HS-5 (cell line): ENCODE data around the gene SDR39U1.

Experiments
- DNase-seq: peaks from one replicate; pipeline ENCODE4 v3.0.0-alpha.2; 2012; ENCODE audit warnings: low read depth

The SDR39U1 gene

DNA sequence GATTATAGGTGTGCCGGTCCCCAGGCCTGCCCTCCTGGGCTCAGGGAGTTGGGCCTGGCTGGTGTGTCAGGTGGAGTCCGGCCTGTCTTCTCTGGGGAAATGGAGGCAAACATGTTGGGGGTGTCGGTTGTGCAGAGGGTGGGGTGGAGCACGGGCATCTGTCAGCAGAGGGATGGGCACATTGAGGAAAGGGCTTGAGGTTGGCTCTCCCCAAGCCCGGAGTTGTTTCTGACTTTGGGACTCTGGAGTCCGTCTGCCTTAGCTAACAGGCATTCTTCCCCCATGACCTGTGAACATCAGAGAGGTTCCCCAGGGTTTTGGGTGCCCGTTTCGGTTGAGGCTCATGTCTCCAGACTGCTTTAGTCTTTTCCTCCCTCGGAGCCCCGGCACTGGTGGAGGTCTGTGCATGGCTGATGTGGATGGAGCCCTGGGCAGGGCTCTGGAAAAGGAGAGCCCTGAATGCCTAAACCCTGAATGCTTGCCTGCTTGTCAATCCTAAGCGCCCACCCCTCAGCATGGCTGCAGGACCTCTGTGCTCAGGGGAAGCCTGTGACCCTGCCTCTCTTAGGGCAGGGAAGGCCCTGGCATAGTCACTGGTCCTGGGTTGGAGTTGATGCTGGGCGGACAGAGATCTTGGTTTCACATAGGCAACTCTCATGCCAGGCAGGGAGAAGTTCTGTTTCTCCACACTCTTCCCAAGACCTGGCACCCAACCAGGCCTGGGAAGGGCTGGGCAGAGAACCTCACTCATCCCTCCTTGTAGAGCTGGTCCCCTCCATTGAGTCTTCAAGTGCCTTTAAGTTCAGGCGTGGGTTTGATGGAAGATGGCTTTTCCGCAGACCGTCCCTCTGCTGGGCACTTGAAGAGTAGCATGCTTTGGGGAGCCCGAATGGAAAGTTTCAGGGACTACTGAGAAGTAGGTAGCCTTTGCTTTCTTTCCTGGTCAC is 30.9 kb downstream of the SDR39U1 start:
- no peak for DNase-seq

DNA sequence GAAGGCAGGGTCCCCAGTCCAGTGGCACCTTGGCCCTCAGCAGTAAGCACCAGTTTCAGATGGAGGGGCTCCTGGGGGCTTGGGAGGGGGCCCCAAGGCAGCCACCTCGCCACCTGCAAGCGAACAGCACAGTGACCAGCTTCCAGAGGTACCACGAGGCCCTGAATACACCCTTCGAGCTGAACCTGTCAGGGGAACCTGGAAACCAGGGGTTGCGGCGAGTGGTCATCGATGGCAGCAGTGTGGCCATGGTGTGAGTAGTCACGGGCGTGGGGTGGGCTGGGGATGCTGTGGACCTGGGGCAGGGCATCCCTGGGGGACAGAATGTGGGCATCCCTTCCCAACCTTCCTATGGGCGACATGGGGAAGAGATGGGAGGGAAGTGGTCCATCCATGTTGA is 32.6 kb downstream of the SDR39U1 start:
- no peak for DNase-seq

DNA sequence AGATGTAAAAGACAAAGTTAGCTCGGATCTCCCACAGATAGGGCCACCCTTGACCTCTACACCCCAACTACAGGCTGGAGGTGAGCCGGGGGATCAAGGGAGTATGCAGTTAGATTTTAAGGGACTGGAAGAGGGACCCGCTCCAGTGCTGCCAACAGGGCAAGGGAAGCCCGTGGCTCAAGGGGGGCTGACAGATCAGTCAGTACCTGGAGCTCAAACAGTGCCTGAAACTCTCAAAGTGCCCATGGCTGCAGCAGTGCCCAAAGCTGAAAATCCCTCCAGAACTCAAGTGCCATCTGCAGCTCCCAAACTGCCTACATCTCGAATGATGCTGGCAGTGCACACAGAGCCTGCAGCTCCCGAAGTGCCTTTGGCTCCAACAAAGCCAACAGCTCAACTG is 33.4 kb downstream of the SDR39U1 start:
- DNase-seq = no peak

DNA sequence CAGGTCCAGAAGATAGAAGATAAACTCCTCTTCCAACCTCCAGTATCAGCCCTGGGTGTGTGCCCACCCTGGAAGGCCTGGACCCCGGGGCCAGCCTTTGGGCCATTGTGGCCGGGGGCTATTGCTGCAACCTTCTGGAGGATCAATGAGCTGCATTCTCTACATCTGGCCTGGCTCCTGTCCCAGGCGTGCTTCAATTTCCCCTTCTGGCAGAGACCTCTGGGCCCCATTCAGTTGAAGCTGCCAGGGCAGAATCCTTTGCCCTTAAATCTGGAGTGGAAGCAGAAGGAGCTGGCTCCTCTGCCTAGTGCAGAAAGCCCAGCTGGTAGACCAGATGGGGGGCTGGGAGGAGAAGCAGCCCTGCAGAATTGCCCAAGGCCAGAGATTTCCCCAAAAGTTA is 33.8 kb downstream of the SDR39U1 start:
- DNase-seq = no peak

DNA sequence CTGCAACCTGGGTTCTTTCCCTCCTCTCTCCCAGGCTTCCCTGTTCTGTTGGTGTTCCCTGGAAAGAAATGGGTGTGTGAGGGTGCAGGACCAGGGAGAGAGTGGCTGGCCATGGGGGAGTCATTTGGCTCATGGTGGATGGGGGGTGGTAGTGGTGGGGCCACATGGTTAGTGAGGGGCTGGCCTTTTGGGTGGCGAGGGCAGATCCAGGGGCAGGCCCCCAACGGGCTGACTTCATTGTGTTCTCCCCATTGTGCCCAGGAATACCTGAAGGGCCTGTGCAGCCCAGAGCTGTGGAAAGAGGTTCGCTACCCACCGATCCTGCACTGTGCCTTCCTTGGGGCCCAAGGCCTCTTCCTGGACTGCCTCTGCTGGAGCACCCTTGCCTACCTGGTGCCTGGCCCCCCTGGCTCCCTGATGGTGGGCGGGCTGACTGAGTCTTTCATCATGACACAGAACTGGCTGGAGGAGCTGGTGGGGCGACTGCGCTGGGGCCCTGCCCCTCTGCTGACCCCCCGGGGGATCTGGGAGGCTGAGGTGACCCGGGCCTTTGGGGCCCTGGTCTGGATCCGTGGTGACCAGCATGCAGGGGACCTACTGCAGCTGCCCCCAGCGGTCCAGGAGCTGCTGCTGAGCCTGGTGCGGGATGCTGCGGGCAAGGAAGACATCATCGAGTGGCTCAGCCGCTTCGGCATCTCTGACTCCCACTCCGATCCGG is 34.8 kb downstream of the SDR39U1 start:
- no peak for DNase-seq

DNA sequence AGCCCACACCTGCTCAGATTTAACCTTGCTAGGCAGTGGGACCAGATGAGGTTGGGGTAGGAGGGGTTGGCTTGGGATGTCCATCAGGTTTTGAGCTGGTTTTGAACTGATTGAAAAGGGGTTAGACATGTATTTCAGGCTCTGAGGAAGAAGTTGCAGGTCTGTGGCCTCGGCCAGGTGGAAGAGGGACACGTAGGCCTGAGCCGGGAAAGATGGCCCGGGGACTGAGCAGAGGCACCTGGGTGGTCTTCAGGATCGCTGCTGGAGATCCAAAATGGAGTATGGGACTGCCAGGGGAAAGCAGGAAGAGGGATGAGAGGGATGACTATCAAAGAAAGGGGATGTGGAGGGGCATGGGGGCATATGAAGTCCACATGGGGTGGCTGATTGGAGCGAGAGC is 36.2 kb downstream of the SDR39U1 start:
- DNase-seq = no peak

DNA sequence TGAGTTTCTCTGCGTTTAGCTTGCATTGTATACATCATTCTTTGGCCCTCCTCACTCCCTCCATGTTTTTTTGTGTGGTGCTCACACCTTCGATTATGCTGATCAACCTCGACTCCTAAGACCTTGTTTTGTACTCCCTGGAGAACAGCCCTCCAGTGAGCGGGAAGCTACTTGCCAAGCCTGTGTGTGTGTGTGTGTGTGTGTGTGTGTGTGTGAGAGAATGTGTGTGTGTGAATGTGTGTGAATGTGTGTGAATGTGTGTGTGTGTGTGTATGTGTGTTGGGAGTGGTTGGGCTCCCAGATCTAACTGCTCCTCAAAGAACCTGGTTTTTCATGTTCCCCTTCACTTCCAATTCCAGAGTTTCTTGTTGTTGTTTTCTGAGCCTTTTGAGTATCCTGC is 37.8 kb downstream of the SDR39U1 start:
- DNase-seq = no peak

DNA sequence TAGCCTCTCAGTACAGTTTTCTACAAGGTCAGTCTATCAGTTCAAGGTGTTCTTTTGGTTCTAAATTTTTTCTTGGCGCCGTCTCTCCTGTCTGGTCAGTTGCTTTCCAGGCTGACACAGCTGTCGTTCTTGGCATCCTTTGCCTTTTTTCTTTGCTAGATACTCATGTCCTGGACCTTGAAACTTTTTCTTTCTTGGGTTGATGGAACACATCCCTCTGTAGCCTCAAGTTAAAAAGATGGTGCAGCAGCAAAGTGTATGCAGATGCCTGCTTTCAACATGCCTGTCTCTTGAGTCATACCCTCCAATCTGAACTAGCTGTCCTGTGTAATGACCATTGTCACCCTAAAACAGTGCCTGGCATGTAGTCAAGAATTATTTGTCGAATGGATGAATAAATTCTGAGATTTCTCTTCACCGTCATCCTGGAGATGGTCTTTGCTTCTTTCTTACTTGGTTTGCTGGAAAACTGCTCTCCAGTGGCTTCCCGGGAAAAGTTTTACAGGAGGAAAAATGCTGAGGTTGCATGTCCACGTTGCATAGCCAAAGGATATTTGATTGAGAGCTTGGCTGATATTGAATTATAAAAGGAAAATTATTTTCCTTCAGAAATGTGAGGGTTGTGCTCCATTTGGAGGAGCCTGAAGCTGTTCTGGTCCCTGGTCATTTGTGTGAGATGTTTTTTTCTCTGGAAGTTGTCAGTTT is 39.1 kb downstream of the SDR39U1 start:
- DNase-seq = no peak

DNA sequence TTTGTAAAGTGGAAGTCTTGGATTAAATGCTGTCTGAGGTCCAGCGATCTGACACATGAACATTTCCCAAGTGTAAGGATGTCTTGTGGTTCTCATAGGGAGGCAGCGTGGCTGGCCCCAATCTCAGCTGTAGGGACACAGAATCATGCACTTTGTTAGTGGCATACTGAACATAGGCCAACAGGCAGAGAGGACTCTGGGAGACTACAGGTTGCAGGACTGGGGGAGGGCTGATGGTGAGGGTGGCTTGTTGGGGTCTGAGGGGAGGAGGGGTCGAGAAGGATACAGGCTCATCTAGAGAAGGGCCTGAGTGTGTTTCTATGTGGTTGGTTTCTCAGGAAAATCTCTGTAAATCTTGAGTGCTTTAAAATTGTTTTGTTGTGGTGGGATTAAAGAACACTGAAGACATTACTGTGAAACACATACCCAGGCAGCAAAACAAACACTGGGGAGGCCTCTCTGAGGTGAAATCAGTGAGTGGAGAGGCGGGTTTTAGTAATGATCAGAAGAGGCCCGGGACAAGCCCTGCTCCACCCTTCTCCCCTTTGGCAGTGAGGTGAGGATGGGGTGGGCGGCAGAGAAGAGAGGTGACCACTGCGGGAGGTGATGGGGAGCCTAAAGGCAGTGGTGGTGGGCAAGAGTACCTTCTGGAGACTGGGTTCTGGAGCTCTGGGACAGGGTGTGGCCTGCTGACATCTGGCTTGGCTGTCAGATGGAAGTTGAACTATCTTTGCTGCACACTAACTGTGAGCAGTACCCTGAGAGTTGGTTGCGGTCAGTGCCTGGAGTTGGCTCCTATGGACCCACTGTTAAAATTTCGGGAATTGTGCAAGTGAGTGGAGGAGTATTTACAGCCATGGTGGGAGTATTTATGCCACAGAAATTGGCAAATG is 40.5 kb downstream of the SDR39U1 start:
- DNase-seq = no peak

DNA sequence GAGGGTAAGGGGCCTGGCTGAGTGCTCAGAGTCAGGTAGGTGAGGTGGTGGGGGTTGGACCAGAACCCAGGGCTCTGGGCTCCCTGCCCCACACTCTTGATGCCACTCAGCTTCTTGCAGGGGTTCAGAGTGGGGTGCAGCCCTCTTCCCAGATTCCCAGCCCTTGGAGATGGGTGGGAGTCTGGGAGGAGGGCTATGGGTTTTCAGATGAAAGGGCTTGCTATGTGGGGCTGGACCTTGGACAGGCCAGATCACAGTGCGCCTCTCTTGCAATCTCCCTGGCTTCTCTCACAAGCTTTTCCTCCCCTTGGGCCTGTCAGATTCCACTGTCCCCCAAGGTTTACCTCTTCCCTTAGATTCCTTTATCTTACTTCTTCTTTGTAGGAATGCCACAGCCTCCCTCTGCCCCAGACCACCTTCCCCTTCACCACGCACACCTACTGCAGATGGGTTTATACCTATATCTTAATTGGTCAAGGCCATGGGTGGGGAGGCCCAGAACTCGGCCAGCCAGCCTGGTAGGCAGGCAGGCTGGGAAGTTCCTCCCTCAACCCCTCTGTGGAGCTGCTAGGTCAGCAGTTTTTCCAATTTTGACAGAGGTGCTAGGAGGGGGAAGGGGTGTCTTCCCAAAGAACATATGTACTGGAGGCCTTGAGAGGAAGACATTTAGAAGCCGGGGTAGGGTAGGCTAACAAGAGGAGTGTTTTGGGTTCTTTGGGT is 42.4 kb downstream of the SDR39U1 start:
- DNase-seq = no peak

DNA sequence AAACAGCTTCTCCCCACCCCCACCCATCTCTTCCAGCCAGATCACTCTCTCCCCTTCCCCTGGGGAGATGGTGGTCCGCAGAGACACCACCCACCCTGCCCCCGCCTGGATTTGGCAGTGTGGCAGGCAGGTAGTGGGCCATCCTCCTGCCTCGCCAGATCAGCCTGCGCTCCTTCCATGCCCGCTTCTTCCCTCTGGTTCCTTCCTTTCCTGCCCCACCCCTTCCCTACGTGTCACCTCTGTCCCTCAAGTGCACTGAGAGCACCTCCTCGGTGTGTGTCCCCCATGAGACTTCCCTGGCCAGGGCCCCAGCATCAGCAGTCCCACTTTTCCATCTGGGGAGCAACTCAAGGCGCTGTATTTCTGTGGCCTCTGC is 43.1 kb downstream of the SDR39U1 start:
- DNase-seq = no peak

DNA sequence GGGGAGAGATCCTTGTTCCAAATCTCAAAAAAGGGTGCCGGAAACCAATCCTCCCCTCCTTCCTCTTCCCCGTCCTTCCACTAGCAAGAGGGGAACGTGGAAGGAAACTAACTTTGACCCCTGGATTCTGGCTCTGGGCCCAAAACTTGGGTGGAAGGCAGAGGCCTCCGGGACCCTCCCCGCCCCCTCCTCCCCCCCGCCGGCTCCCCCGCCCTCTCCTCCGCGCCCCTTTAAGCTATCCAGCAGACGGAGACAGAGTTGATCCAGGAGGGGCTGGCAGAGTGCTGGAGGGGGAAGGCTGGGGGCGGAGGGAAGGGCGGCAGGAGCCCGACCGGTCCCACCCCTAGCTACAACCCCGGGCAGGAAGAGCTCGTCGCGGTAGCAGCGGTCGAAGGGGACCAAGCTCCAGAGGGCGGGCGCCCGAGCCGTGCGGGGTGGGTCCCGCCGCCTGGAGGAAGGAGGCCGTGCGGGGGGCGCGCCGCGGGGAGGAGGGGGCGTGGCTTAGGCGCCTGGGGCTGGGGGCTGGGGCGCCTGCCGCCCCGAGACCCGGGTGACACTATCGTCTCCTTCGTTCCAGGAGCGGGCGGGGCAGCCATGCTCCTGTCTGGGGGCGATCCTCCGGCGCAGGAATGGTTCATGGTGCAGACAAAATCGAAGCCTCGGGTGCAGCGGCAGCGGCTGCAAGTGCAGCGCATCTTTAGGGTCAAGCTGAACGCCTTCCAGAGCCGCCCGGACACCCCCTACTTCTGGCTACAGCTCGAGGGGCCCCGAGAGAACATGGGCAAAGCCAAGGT is 43.7 kb downstream of the SDR39U1 start, which contains the start of gene NYNRIN:
NYNRIN (plus strand) TSS at position 351 of the 794 bp plus-strand sequence; CDS start at position 595, 244 bp downstream.
- no peak for DNase-seq

DNA sequence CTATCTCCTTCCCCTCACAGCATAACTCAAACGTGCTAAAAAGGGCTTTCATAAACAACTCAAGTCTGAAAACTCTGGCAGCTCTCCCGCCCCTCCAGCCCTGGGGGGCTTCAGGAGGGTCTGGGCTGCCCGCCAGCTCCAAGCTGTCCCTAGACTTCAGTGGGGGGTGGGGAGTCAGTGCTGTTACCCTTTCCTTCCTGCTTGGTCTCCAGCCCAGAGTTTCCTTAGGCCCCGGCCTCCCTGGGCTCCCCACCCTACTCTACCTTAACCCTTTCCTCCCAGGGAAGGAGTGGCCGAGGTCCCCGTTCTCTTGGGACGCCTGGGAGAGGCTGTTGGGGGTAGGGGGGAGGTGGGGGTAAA is 44.3 kb downstream of the SDR39U1 start:
- no peak for DNase-seq

DNA sequence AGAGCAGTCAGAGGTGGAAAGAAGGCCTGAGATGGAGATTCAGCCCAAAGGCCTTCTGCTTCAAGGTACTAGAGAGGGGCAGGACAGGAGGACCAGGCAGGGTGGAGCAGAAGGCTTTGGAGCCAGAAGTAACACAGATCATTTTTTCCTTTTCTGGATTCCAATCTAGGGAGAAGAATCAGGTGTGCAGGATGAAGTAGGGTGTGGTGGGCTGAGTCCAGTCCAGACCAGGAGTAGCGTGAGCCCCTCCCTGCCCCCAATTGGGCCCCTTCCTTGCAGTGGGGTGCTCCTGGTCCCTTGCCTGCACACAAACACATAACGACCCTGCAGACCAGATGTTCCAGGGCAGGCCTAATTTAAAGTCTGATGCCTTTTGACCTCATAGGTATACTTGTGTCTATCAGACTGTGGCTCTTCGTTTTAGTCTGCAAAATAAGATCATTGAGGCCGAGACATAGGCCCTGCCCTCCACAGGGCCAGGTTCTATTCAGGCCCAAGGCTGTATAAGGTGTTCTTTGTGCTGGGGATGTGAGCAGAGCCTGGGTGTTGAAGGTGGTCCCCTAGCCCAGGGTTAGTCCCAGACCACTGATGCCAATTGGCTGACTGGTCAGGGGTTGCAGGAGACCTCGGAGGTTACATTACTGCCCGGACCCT is 44.8 kb downstream of the SDR39U1 start:
- no peak for DNase-seq

DNA sequence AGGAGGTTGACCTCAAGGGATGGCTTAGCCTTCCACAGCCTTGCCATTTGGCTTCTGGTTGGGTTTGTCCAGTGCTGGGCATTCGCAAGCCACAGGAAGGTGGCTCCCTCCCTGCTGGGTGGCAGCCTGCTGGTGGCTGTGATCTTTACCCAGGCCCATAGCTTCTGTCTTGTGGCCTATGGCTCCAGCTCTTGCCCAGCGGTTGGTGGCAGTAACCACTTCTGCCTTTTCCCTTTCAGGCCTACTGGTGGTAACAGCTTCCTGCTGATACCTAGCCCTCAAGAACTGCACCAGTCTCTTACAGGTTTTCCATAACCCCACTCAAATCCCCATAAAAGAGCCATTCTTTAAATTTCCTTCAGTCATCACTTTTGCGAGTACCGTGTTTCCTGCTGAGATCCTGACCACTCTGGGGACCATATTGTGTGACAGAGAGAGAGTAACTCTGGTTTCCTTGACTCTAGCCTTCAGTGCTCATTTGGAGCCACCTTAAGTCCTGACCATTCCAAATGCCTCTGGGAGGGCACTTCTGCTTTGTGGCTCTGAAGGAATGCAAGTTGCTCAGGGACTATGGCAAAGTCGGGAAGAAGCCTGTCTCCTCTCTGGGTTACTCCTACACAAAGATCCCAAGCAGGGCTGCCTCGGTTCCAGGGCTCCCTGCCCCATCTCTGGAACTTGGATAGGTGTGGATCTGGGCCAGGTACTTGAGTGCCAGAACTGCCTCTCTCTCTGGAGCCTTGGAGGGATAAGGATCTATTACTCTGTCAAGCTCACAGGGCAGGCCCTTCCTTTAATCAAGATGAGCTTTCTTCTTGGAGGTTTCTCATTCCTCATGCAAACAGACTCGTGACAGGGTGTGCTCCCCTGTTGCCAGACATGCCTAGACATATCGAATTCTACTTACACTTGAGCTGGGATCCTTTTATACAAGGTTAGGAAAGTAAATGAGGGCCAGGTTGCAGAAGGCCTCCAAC is 46.7 kb downstream of the SDR39U1 start:
- no peak for DNase-seq

DNA sequence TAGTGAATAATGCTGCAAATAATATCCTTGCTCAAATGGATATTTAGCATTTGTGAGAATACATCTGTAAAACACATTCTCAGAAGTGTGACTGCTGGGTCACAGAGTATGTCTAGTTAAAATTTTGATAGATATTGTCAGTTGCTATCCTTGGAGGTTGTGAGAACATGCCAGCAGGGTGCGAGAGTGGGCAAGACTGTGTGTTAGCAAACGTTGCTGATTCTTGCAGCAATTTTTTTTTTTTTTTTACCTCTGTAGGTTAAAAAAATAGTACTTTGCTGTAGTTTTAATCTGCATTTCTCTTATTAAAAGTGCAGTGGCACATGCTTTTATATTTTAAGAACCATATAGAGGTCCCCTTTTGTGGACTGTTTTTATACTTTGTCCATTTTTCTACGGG is 48.3 kb downstream of the SDR39U1 start:
- DNase-seq = no peak

DNA sequence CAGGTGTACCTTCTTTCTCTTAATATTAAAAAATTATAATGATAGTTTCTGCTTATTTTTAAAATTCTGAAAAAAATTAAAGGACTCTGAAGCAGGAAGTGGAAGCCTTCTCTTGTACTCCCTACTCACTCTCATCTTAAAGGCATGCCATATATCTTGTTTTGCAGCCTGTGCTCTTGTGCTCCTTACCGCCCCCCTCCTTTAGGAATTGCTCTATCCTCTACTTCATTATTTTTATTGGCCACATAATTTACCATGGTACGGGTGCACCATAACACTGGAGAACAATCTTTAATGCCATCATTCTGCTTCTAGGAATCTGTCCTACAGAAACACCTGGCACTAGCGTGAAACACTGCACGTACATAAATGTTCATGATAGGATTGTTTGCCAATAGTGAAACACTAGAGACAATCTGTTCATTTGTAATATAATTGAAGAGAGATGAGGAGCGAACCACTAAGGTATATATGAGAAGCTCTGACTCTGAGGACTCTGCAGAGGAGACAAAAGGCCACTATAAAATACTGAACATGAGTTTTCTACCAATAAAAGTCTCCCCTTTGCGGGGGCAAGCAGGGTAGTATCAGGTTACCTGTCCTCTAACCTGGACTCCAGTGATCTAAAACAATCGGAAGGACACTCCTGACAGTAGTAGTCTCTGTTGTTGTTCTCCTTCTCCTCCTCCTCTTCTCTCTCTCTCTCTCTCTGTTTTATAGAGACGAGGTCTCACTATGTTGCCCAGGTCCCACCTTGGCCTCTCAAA is 50.1 kb downstream of the SDR39U1 start:
- DNase-seq = no peak
